ENCODE data around the gene TBC1D8.

DNA sequence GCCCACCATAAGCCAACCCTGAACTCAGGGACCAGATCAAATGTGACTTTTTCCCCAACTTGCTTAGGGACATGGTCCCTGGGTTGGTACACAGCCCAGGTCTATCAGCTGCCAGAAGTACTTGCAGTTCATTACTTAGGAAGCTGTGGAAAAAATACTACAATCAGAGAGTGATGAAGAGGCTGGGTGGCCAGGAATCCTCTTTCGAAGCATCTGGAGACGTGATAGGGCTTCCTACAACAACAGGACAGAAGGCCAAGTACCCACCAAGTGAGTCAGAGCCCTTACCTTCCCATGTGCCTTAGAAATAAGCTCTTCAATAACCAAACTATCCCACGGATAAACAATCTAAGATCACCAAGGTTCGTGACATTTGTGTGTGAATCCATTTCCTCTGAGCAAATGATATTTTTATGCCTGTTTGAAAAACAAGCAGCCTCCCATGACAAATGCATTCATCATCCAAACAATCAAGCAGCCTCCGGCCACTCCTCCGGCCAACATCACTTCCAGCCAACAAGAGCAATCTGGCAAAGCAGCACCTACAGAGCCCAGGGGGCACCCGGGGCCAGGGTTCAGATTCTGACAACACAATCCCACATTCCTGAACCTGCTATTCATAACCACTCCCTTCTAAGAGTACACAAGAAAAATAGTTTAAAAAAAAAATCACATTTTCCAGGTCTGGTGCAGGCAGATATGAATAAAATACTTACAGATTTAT, 26.4 kb downstream of the TBC1D8 start:
- TF ChIP-seq, protein P1, sequence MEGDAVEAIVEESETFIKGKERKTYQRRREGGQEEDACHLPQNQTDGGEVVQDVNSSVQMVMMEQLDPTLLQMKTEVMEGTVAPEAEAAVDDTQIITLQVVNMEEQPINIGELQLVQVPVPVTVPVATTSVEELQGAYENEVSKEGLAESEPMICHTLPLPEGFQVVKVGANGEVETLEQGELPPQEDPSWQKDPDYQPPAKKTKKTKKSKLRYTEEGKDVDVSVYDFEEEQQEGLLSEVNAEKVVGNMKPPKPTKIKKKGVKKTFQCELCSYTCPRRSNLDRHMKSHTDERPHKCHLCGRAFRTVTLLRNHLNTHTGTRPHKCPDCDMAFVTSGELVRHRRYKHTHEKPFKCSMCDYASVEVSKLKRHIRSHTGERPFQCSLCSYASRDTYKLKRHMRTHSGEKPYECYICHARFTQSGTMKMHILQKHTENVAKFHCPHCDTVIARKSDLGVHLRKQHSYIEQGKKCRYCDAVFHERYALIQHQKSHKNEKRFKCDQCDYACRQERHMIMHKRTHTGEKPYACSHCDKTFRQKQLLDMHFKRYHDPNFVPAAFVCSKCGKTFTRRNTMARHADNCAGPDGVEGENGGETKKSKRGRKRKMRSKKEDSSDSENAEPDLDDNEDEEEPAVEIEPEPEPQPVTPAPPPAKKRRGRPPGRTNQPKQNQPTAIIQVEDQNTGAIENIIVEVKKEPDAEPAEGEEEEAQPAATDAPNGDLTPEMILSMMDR (IDR thresholded peaks at IDR 0.05) = no peak
- peak in 1 of 3 donors; percentile 12 for TF ChIP-seq POLR2A (IDR thresholded peaks at IDR 0.05)

Measured in body of pancreas (tissue), 4 donors.